Smooth muscle cell of the brain vasculature (primary cell): ENCODE results near the gene RHOD.

Source experiments
- DNase-seq: peaks from one replicate; pipeline ENCODE4 v3.0.0-alpha.2; 2012; ENCODE audit warnings: low read depth, low spot score

The RHOD gene

GRCh38 chr11:67059671-67060070 lies 3.0 kb downstream of the RHOD start:
- no peak for DNase-seq

GRCh38 chr11:67060111-67060522 lies 3.5 kb downstream of the RHOD start:
- DNase-seq = no peak

- no peak for DNase-seq
These were observed 6.1 kb downstream of the RHOD start for GRCh38 chr11:67062526-67063373.

GRCh38 chr11:67066333-67066709 lies 9.7 kb downstream of the RHOD start:
- DNase-seq = no peak

- peak; percentile 32 for DNase-seq
These were observed 15.0 kb downstream of the RHOD start for GRCh38 chr11:67071420-67072284.

GRCh38 chr11:67072295-67072694 lies 15.6 kb downstream of the RHOD start:
- DNase-seq = no peak

- no peak for DNase-seq
These were observed 17.3 kb downstream of the RHOD start for GRCh38 chr11:67073908-67074307.

GRCh38 chr11:67076202-67076601 lies 19.6 kb downstream of the RHOD start:
- no peak for DNase-seq

GRCh38 chr11:67079065-67079705 lies 22.5 kb downstream of the RHOD start:
- no peak for DNase-seq

GRCh38 chr11:67082071-67082791 lies 25.6 kb downstream of the RHOD start:
- no peak for DNase-seq

GRCh38 chr11:67083786-67084366 lies 27.2 kb downstream of the RHOD start:
- no peak for DNase-seq

GRCh38 chr11:67085617-67086016 lies 29.0 kb downstream of the RHOD start:
- DNase-seq = no peak

- no peak for DNase-seq
These were observed 34.1 kb downstream of the RHOD start for GRCh38 chr11:67090717-67091116.

GRCh38 chr11:67095214-67095507 lies 38.5 kb downstream of the RHOD start:
- no peak for DNase-seq

GRCh38 chr11:67098799-67099429 lies 42.3 kb downstream of the RHOD start:
- DNase-seq = no peak

- no peak for DNase-seq
These were observed 43.2 kb downstream of the RHOD start for GRCh38 chr11:67099831-67100324.

GRCh38 chr11:67102664-67103063 lies 46.0 kb downstream of the RHOD start:
- no peak for DNase-seq

GRCh38 chr11:67105964-67106363 lies 49.3 kb downstream of the RHOD start:
- DNase-seq = no peak

- no peak for DNase-seq
These were observed 54.6 kb downstream of the RHOD start for GRCh38 chr11:67111261-67111660.

- DNase-seq = no peak
These were observed 56.6 kb downstream of the RHOD start for GRCh38 chr11:67113231-67113721.
